ENCODE measurements around the gene PDE8A. TPM values are rescaled to one million over a fixed set of nuclear protein-coding genes. Genes with fewer than 3 reads are reported as not detected.
A peak's percentile ranks its signal among the peaks of the same experiment; 100 is the strongest.

PDE8A gene
- total RNA-seq, 1 donor from 2014 or later: 22.7 TPM

DNA sequence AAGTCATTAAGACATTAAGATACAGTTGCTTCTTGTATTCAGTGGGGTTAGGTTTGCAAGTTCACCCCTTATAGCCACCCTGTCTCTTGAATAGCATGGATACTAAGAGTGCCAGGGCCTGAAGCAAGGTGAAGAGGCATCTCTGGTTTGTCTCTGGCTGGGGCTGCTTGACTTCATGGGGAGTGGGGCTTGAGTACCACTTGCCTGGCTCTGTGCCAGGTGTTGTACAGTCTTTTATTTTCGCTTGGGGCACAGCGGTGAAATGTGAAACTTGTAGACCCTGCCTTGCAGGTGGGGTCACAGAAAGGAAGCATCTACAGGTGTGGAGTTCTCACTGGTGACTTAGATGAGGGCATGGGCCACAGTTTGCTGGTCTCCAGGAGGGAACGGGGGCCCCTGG is 152.1 kb downstream of the PDE8A start:
- Mint-ChIP-seq H3K4me3 (ENCODE audit: unreplicated experiment) (no peak overlapping the region), H3K4me1 (ENCODE audit: low read depth) (no peaks in the 10 kb centered on the region), H3K36me3 (ENCODE audit: low read depth) (peaks cover 36% of the 10 kb centered on the region), H3K9me3 (ENCODE audit: low read depth) (peaks cover 24% of the 10 kb centered on the region), H3K27me3 (ENCODE audit: low read depth) (no peaks in the 10 kb centered on the region), H3K27ac (ENCODE audit: unreplicated experiment) (no peak overlapping the region)
- no peak for TF ChIP-seq CTCF (IDR thresholded peaks at IDR 0.05)
- no peak for DNase-seq (ENCODE audit: low spot score)

GRCh38 chr15:85137489-85138168 is 156.0 kb downstream of the PDE8A start:
- peaks cover 10% of the 10 kb centered on the region for H3K4me1 Mint-ChIP-seq (ENCODE audit: low read depth)
- peaks cover 4% of the 10 kb centered on the region for H3K9me3 Mint-ChIP-seq (ENCODE audit: low read depth)
- no peak overlapping the region for H3K4me3 Mint-ChIP-seq (ENCODE audit: unreplicated experiment)
- DNase-seq (ENCODE audit: low spot score): no peak
- peaks cover 21% of the 10 kb centered on the region for H3K36me3 Mint-ChIP-seq (ENCODE audit: low read depth)
- H3K27ac Mint-ChIP-seq (ENCODE audit: unreplicated experiment): no peak overlapping the region
- no peak for TF ChIP-seq CTCF (IDR thresholded peaks at IDR 0.05)
- no peaks in the 10 kb centered on the region for H3K27me3 Mint-ChIP-seq (ENCODE audit: low read depth)

GRCh38 chr15:85139391-85139790 is 157.7 kb downstream of the PDE8A start:
- H3K4me1 Mint-ChIP-seq (ENCODE audit: low read depth): peaks cover 12% of the 10 kb centered on the region

DNA sequence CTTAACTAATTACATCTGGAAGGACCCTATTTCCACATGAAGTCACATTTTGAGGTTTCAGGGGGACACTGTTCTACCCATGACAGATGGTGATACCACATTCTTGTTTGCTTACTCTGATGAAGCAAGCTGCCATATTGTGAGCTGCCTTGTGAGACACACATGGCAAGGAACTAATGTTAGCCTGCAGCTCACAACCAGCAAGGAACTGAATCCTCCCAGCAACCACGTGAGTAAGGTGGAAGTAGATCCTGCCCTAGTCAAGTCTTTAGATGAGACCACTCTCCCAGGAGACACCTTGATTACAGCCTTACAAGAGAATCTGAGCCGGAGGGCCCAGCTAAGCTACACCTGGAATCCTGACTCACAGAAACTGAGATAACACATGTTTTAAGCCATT is 160.1 kb downstream of the PDE8A start:
- Mint-ChIP-seq H3K36me3 (ENCODE audit: low read depth) (peaks cover 11% of the 10 kb centered on the region), H3K9me3 (ENCODE audit: low read depth) (no peaks in the 10 kb centered on the region), H3K4me3 (ENCODE audit: unreplicated experiment) (no peak overlapping the region), H3K27me3 (ENCODE audit: low read depth) (no peaks in the 10 kb centered on the region), H3K27ac (ENCODE audit: unreplicated experiment) (peak overlapping the region; percentile 36), H3K4me1 (ENCODE audit: low read depth) (peaks cover 12% of the 10 kb centered on the region)
- no peak for DNase-seq (ENCODE audit: low spot score)
- no peak for TF ChIP-seq CTCF (IDR thresholded peaks at IDR 0.05)

More at GRCh38 chr15:85139391-85139790, 157.7 kb downstream of the PDE8A start:
- Mint-ChIP-seq H3K4me3 (ENCODE audit: unreplicated experiment) (no peak overlapping the region), H3K27ac (ENCODE audit: unreplicated experiment) (no peak overlapping the region), H3K36me3 (ENCODE audit: low read depth) (peaks cover 17% of the 10 kb centered on the region), H3K9me3 (ENCODE audit: low read depth) (no peaks in the 10 kb centered on the region), H3K27me3 (ENCODE audit: low read depth) (no peaks in the 10 kb centered on the region)
- no peak for DNase-seq (ENCODE audit: low spot score)
- no peak for TF ChIP-seq CTCF (IDR thresholded peaks at IDR 0.05)

DNA sequence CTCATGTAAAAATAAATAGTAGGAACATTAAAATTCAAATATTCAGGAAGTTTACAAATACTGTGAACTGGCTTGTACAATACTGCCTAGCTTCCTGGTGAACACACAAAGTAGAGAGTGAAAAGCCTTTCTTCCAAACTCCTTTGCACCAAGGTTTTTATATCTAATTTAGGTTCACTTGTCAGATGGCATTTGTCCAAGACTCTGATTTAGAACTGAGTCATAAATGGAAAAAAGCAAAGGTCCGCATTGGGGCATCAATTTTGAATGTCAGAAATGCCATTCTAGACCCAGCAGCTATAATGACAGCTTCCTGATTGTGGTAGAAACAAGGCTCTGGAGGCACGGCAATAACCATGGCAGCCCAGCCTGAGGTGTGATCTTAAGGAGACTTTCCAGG is 160.7 kb downstream of the PDE8A start:
- Mint-ChIP-seq H3K4me3 (ENCODE audit: unreplicated experiment) (no peak overlapping the region), H3K9me3 (ENCODE audit: low read depth) (no peaks in the 10 kb centered on the region), H3K36me3 (ENCODE audit: low read depth) (peaks cover 8% of the 10 kb centered on the region), H3K27ac (ENCODE audit: unreplicated experiment) (peak overlapping the region; percentile 25), H3K4me1 (ENCODE audit: low read depth) (peaks cover 12% of the 10 kb centered on the region), H3K27me3 (ENCODE audit: low read depth) (no peaks in the 10 kb centered on the region)
- no peak for DNase-seq (ENCODE audit: low spot score)
- no peak for TF ChIP-seq CTCF (IDR thresholded peaks at IDR 0.05)

All from chondrocyte (in vitro differentiated cells).